GM15510 (cell line): ENCODE measurements around the gene GEN1.

Experiments used
- POLR2A ChIP-seq: IDR thresholded peaks from 3 replicates; pipeline ENCODE4 v1.6.1; 2011; ENCODE audit warnings: borderline replicate concordance; ENCODE audit not compliant: insufficient read length; ENCODE audit errors: extremely low read depth

The GEN1 gene

DNA sequence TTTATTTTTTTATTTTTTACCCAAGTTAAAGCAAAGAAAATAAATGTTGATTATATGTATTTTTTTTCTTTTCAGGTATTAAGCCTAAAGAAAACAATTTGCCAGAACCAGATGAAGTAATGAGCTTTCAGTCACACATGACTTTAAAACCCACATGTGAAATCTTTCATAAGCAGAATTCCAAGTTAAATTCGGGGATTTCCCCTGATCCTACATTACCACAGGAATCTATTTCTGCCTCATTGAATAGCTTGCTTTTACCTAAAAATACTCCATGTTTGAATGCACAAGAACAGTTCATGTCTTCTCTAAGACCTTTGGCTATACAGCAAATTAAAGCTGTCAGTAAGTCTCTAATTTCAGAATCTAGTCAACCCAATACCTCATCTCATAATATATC lies 26.6 kb downstream of the GEN1 start:
- TF ChIP-seq POLR2A, result no peak

DNA sequence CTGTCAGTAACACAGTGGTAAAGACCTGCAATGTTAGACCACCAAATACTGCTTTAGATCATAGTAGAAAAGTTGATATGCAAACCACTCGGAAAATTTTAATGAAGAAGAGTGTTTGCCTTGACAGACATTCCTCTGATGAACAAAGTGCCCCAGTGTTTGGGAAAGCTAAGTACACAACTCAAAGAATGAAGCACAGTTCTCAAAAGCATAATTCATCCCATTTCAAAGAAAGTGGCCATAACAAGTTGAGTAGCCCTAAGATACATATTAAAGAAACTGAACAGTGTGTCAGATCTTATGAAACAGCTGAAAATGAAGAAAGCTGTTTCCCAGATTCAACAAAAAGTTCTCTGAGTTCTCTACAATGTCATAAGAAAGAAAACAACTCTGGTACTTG lies 27.5 kb downstream of the GEN1 start:
- no peak for TF ChIP-seq POLR2A

GRCh38 chr2:17786727-17787126 lies 32.8 kb downstream of the GEN1 start:
- no peak for TF ChIP-seq POLR2A

DNA sequence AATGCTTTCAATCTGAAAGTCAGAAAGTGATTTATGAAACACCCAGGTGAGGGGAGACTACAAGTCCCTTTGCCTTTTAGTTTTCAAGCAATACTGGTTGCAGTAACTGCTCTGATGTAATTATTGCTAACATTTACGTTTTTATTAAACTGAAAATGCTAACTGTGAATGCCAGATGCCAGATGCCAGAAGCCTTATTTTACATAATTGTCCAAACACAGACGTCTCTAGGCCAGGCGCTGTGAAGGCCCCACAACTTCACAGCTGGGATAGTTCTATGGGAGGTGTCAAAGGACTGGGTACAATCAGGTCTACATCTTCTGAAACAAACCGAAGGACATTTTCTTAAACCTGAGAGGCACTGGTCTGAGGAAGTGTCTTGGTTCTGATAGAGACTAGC lies 34.8 kb downstream of the GEN1 start:
- TF ChIP-seq POLR2A, result no peak

- no peak for TF ChIP-seq POLR2A
These were observed 36.6 kb downstream of the GEN1 start for GRCh38 chr2:17790536-17790935.

- no peak for TF ChIP-seq POLR2A
These were observed 37.3 kb downstream of the GEN1 start for GRCh38 chr2:17791121-17791816.

- no peak for TF ChIP-seq POLR2A
These were observed 37.8 kb downstream of the GEN1 start for GRCh38 chr2:17791817-17792130.

DNA sequence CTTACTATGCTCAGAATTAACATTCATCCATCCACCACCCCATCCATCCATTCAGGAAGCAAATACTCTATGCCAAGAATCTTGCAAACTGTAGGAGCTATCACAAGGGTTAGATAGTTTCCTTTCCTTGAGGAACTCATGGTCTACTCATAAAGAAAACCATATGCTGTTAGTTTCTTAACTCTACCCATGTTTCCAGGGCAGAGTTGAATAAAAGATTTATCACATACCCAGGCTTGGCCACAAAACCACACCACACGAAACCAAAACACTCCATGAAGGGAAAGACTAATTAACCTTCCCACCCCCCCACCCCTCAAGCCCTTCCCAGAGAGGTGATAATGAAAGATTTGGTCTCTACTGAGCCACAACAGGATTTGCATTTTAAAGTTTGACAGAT lies 38.6 kb downstream of the GEN1 start:
- no peak for TF ChIP-seq POLR2A

- TF ChIP-seq POLR2A, result no peak
These were observed 39.4 kb downstream of the GEN1 start for GRCh38 chr2:17793296-17793695.

GRCh38 chr2:17793803-17794354 lies 39.9 kb downstream of the GEN1 start:
- TF ChIP-seq POLR2A, result no peak

GRCh38 chr2:17795309-17795708 lies 41.4 kb downstream of the GEN1 start:
- TF ChIP-seq POLR2A, result no peak

GRCh38 chr2:17798338-17798737 lies 44.4 kb downstream of the GEN1 start:
- TF ChIP-seq POLR2A, result no peak

DNA sequence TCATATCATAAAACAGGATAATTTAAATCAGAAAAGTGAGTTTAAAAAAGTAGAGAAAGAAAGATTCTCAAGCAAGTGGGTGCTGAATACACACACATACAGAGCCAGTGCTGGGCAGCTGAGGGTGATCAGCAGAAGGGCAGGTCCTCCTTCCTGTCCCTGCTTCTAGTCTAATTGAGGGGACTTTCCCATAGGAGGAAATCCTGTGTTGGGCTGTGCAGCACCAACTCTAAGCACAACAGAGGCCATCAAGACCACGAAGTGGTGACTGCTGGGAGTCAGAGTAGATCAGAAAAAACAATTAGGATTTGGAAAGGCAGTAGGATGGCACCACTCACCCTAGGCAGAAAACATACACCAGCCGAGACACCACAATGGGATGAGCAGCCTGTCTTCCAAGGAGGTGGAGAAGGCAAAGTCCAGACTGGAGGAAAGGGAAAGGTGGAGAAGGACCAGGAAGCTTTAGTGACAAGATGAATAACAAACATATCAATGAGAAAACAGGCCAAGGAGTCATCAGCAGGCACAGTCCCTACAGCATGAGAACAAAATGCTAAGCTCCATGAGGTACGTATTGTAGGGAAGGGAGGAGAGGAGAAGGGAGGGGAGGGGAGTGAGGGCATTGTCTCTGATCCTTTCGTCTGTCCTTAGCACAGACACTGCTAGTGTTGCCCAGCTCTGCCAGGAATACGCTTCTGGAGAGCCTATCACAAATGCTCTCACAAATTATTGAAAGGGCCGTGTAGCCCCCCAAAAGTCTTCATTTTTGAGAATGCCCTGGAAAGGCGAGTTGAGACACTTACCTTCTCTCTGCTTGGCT lies 45.6 kb downstream of the GEN1 start:
- TF ChIP-seq POLR2A, result no peak

DNA sequence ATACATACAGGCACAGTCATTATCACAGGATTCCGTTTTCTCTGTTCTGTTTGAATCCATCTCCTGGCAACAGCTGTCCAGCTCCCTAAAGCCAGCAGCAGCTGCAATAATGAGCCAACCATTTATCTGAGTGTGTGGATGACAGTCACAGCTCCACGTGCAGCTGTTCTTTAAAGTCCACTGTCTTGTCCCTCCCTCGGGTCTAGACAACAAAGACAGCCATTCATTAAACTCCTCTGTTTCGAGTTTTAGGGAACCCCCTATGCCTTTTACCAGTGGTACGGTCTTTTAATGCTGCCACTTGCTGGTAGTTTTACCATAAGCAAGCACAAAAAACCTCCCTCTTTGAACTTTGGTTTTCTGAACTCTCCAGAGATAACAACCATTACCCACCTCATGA lies 46.3 kb downstream of the GEN1 start:
- TF ChIP-seq POLR2A, result no peak

GRCh38 chr2:17800693-17801458 lies 46.9 kb downstream of the GEN1 start:
- TF ChIP-seq POLR2A, result no peak
